ENCODE data around the gene MOB2.

MOB2 gene

DNA sequence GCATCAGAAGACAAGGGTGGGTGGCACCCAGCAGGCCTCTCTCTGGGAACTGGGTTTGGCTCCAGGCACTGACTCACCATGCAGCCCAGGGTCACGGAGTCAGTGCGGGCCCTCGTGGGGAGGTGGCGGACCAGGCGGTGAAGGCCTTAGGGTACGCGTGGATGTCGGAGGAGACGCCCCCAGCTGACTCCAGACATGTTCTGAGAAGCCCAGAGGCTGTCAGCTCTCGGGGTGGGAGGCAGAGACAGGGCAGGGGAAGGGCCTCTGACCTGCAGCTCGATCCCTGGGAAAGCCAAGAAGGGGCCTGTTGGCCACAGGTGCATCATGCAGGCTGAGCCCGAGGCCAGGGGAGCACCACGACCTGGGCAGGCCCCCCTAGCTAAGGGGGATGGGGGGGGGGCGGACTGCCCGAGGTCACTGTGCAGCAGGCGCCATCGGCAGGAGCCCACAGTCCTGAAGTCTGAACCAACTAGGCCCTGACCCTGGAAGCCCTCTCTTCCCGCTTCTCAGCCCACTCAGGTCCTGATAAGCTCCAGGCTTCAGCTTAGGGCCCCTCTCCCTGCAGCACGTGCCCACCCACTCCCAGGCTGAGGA, 18.0 kb downstream of the MOB2 start:
- Histone ChIP-seq H2BK12ac (ENCODE audit: low read length) (no peak overlapping the region), H4K91ac (ENCODE audit: low read depth, low read length, poor library complexity) (peak overlapping the region; percentile 53), H2AFZ (ENCODE audit: low read length) (no peak overlapping the region), H3K4ac (ENCODE audit: low read length) (peak overlapping the region; percentile 53), H4K8ac (ENCODE audit: low read depth, low read length) (peak overlapping the region; percentile 6), H3K4me3 (ENCODE audit: low read length in 2 of 2) (no peak overlapping the region), H3K9ac (ENCODE audit: low read depth, low read length, poor library complexity) (no peak overlapping the region), H3K36me3 (replicated peaks in 1 of 2; ENCODE audit: control insufficient read depth in 2 of 2, insufficient read depth in 2 of 2, low read length in 2 of 2) (peaks cover 4 to 5% of the 10 kb centered on the region in 2 donors), H3K4me1 (ENCODE audit: control insufficient read depth in 2 of 2, insufficient read depth in 1 of 2, low read depth in 1 of 2, low read length in 2 of 2) (peaks cover 0 to 11% of the 10 kb centered on the region in 2 donors), H3K14ac (ENCODE audit: low read length) (peak overlapping the region; percentile 89), H2AK5ac (ENCODE audit: low read depth, low read length) (peak overlapping the region; percentile 75), H2BK120ac (ENCODE audit: low read depth, low read length) (no peak overlapping the region), H3K27me3 (ENCODE audit: control insufficient read depth in 3 of 3, insufficient read depth in 3 of 3, low read depth in 1 of 3, low read length in 3 of 3) (no peaks in the 10 kb centered on the region), H3K79me1 (ENCODE audit: low read depth, low read length) (peaks cover 4% of the 10 kb centered on the region), H2BK15ac (ENCODE audit: low read length) (peak overlapping the region; percentile 33), H3K4me2 (ENCODE audit: insufficient read depth, low read length, poor library complexity, severe bottlenecking) (no peak overlapping the region), H3K23ac (ENCODE audit: low read depth, low read length, poor library complexity) (peak overlapping the region; percentile 65), H2BK5ac (ENCODE audit: low read length) (peak overlapping the region; percentile 75), H3K9me3 (replicated peaks in 1 of 2; ENCODE audit: control insufficient read depth in 2 of 2, insufficient read depth in 1 of 2, low read depth in 1 of 2, low read length in 2 of 2) (peaks cover 4 to 5% of the 10 kb centered on the region in 2 donors), H3K18ac (ENCODE audit: low read length) (peak overlapping the region; percentile 87), H3K27ac (replicated peaks; ENCODE audit: low read length) (no peak overlapping the region)
- no peak for DNase-seq (ENCODE audit: low spot score)
- no CpG with 5 or more reads among the region's 19 CpGs for WGBS, 2 donors (ENCODE audit: extremely low coverage in 2 of 2, insufficient read length in 2 of 2, insufficient replicate concordance in 1 of 2)

DNA sequence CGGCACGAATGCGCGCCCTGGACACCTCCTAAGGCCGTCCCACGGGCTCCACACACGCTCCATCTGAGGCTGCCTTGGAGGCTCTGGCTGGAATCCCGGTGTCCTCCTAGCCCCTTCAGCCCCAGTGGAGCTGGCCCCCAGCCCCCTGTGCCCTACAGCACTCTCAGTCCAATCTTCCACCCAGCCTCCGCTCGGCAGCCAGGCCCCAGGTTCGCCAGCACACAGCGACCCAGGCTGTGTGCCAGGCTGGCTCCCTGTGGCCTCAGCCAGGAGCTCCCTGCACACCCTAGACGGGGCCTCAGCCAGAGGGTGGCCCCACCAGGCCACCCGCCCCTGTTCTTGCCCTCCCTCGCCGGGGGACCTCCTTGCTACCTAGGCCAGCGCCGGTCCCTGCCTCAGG, 18.6 kb downstream of the MOB2 start:
- Histone ChIP-seq H2BK120ac (ENCODE audit: low read depth, low read length) (no peak overlapping the region), H4K8ac (ENCODE audit: low read depth, low read length) (no peak overlapping the region), H2BK5ac (ENCODE audit: low read length) (peak overlapping the region; percentile 75), H3K9ac (ENCODE audit: low read depth, low read length, poor library complexity) (peak overlapping the region; percentile 21), H3K23ac (ENCODE audit: low read depth, low read length, poor library complexity) (peak overlapping the region; percentile 73), H3K4me2 (ENCODE audit: insufficient read depth, low read length, poor library complexity, severe bottlenecking) (no peak overlapping the region), H3K36me3 (replicated peaks in 1 of 2; ENCODE audit: control insufficient read depth in 2 of 2, insufficient read depth in 2 of 2, low read length in 2 of 2) (peaks cover 7 to 11% of the 10 kb centered on the region in 2 donors), H3K4ac (ENCODE audit: low read length) (no peak overlapping the region), H3K18ac (ENCODE audit: low read length) (peak overlapping the region; percentile 87), H3K14ac (ENCODE audit: low read length) (peak overlapping the region; percentile 56), H3K79me1 (ENCODE audit: low read depth, low read length) (peaks cover 4% of the 10 kb centered on the region), H3K27me3 (ENCODE audit: control insufficient read depth in 3 of 3, insufficient read depth in 3 of 3, low read depth in 1 of 3, low read length in 3 of 3) (no peaks in the 10 kb centered on the region), H3K27ac (replicated peaks; ENCODE audit: low read length) (no peak overlapping the region), H2BK12ac (ENCODE audit: low read length) (no peak overlapping the region), H4K91ac (ENCODE audit: low read depth, low read length, poor library complexity) (peak overlapping the region; percentile 53), H2AFZ (ENCODE audit: low read length) (no peak overlapping the region), H3K4me3 (ENCODE audit: low read length in 2 of 2) (no peak overlapping the region), H2AK5ac (ENCODE audit: low read depth, low read length) (peak overlapping the region; percentile 75), H3K4me1 (ENCODE audit: control insufficient read depth in 2 of 2, insufficient read depth in 1 of 2, low read depth in 1 of 2, low read length in 2 of 2) (peaks cover 0 to 11% of the 10 kb centered on the region in 2 donors), H2BK15ac (ENCODE audit: low read length) (no peak overlapping the region), H3K9me3 (replicated peaks in 1 of 2; ENCODE audit: control insufficient read depth in 2 of 2, insufficient read depth in 1 of 2, low read depth in 1 of 2, low read length in 2 of 2) (peaks cover 7 to 8% of the 10 kb centered on the region in 2 donors)
- no CpG with 5 or more reads among the region's 18 CpGs for WGBS, 2 donors (ENCODE audit: extremely low coverage in 2 of 2, insufficient read length in 2 of 2, insufficient replicate concordance in 1 of 2)
- DNase-seq (ENCODE audit: low spot score) = no peak

DNA sequence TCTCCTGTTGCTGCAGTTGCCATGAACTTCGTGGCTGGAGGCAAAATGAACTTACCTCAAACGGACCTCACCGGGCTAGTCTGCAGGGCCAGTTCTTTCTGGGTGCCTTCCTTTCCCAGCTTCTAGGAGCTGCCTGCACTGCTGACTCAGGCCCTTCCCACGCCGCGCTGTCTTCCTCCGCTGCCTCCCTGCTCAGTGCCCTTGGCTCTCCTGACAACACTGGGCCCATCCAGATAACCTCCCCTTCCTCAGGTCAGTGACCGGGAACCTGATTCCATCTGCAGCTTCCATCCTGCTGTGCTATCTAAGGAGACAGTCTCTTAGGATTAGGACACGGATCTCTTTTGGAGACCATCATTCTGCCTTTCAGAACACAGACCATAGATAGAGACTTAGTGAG, 19.3 kb downstream of the MOB2 start:
- H2BK15ac ChIP-seq (ENCODE audit: low read length) = no peak overlapping the region
- H2AFZ ChIP-seq (ENCODE audit: low read length) = no peak overlapping the region
- H3K18ac ChIP-seq (ENCODE audit: low read length) = peak overlapping the region; percentile 87
- no peak overlapping the region for H4K91ac ChIP-seq (ENCODE audit: low read depth, low read length, poor library complexity)
- H3K9me3 ChIP-seq (replicated peaks in 1 of 2; ENCODE audit: control insufficient read depth in 2 of 2, insufficient read depth in 1 of 2, low read depth in 1 of 2, low read length in 2 of 2) = peaks cover 8 to 9% of the 10 kb centered on the region in 2 donors
- H2BK120ac ChIP-seq (ENCODE audit: low read depth, low read length) = no peak overlapping the region
- no peak overlapping the region for H3K4ac ChIP-seq (ENCODE audit: low read length)
- H2BK5ac ChIP-seq (ENCODE audit: low read length) = no peak overlapping the region
- H3K9ac ChIP-seq (ENCODE audit: low read depth, low read length, poor library complexity) = peak overlapping the region; percentile 77
- H4K8ac ChIP-seq (ENCODE audit: low read depth, low read length) = no peak overlapping the region
- H3K4me2 ChIP-seq (ENCODE audit: insufficient read depth, low read length, poor library complexity, severe bottlenecking) = no peak overlapping the region
- no peak overlapping the region for H2AK5ac ChIP-seq (ENCODE audit: low read depth, low read length)
- H3K79me1 ChIP-seq (ENCODE audit: low read depth, low read length) = peaks cover 4% of the 10 kb centered on the region
- H3K27me3 ChIP-seq (ENCODE audit: control insufficient read depth in 3 of 3, insufficient read depth in 3 of 3, low read depth in 1 of 3, low read length in 3 of 3) = no peaks in the 10 kb centered on the region
- H3K23ac ChIP-seq (ENCODE audit: low read depth, low read length, poor library complexity) = no peak overlapping the region
- no peak overlapping the region for H2BK12ac ChIP-seq (ENCODE audit: low read length)
- H3K27ac ChIP-seq (replicated peaks; ENCODE audit: low read length) = no peak overlapping the region
- DNase-seq (ENCODE audit: low spot score) = no peak
- peak overlapping the region; percentile 38 for H3K14ac ChIP-seq (ENCODE audit: low read length)
- H3K36me3 ChIP-seq (replicated peaks in 1 of 2; ENCODE audit: control insufficient read depth in 2 of 2, insufficient read depth in 2 of 2, low read length in 2 of 2) = peaks cover 13 to 18% of the 10 kb centered on the region in 2 donors
- peaks cover 0 to 11% of the 10 kb centered on the region in 2 donors for H3K4me1 ChIP-seq (ENCODE audit: control insufficient read depth in 2 of 2, insufficient read depth in 1 of 2, low read depth in 1 of 2, low read length in 2 of 2)
- WGBS, 2 donors (ENCODE audit: extremely low coverage in 2 of 2, insufficient read length in 2 of 2, insufficient replicate concordance in 1 of 2) = no CpG with 5 or more reads among the region's 9 CpGs
- H3K4me3 ChIP-seq (ENCODE audit: low read length in 2 of 2) = no peak overlapping the region

DNA sequence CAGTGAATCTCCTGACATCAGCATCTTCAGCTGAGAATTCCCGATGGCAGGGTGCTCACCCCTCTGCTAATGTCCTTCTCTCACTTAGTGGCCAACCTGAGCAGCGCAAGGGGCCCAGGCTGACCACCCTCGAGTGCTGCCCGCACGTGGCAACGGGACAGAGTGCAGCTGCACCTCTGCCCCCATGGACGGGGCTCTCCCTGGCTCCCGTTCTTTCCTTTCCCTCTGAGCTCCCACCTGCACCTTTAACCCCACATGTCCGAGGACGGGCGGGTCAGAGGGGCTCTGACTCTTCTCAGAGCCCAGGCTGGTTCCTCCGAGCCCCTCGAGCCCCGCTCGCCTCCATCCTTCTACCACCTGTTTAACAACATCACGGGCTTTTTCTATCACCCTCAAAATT, 19.8 kb downstream of the MOB2 start:
- H2BK12ac ChIP-seq (ENCODE audit: low read length) = no peak overlapping the region
- peaks cover 4% of the 10 kb centered on the region for H3K79me1 ChIP-seq (ENCODE audit: low read depth, low read length)
- H3K36me3 ChIP-seq (replicated peaks in 1 of 2; ENCODE audit: control insufficient read depth in 2 of 2, insufficient read depth in 2 of 2, low read length in 2 of 2) = peaks cover 13 to 21% of the 10 kb centered on the region in 2 donors
- peaks cover 0 to 11% of the 10 kb centered on the region in 2 donors for H3K4me1 ChIP-seq (ENCODE audit: control insufficient read depth in 2 of 2, insufficient read depth in 1 of 2, low read depth in 1 of 2, low read length in 2 of 2)
- no peak overlapping the region for H2BK15ac ChIP-seq (ENCODE audit: low read length)
- H4K8ac ChIP-seq (ENCODE audit: low read depth, low read length) = peak overlapping the region; percentile 43
- DNase-seq (ENCODE audit: low spot score) = no peak
- H3K4ac ChIP-seq (ENCODE audit: low read length) = no peak overlapping the region
- no peak overlapping the region for H2BK5ac ChIP-seq (ENCODE audit: low read length)
- no peak overlapping the region for H2AFZ ChIP-seq (ENCODE audit: low read length)
- no peak overlapping the region for H3K14ac ChIP-seq (ENCODE audit: low read length)
- H2AK5ac ChIP-seq (ENCODE audit: low read depth, low read length) = peak overlapping the region; percentile 46
- H3K27ac ChIP-seq (replicated peaks; ENCODE audit: low read length) = no peak overlapping the region
- peak overlapping the region; percentile 64 for H3K18ac ChIP-seq (ENCODE audit: low read length)
- H3K9me3 ChIP-seq (replicated peaks in 1 of 2; ENCODE audit: control insufficient read depth in 2 of 2, insufficient read depth in 1 of 2, low read depth in 1 of 2, low read length in 2 of 2) = peaks cover 8 to 9% of the 10 kb centered on the region in 2 donors
- no peaks in the 10 kb centered on the region for H3K27me3 ChIP-seq (ENCODE audit: control insufficient read depth in 3 of 3, insufficient read depth in 3 of 3, low read depth in 1 of 3, low read length in 3 of 3)
- no peak overlapping the region for H3K4me3 ChIP-seq (ENCODE audit: low read length in 2 of 2)
- no peak overlapping the region for H3K4me2 ChIP-seq (ENCODE audit: insufficient read depth, low read length, poor library complexity, severe bottlenecking)
- no peak overlapping the region for H4K91ac ChIP-seq (ENCODE audit: low read depth, low read length, poor library complexity)
- no peak overlapping the region for H3K23ac ChIP-seq (ENCODE audit: low read depth, low read length, poor library complexity)
- no CpG with 5 or more reads among the region's 16 CpGs for WGBS, 2 donors (ENCODE audit: extremely low coverage in 2 of 2, insufficient read length in 2 of 2, insufficient replicate concordance in 1 of 2)
- no peak overlapping the region for H3K9ac ChIP-seq (ENCODE audit: low read depth, low read length, poor library complexity)
- no peak overlapping the region for H2BK120ac ChIP-seq (ENCODE audit: low read depth, low read length)
